Measurements from ENCODE around the gene GNG10.

- TF ChIP-seq ZEB2 (tag by site-specific recombination; IDR thresholded peaks at IDR 0.05) (no peak), CTCF (tag by site-specific recombination; IDR thresholded peaks at IDR 0.05) (no peak), ZFP3 (tag by site-specific recombination; IDR thresholded peaks at IDR 0.05; ENCODE audit: low read depth) (no peak), ZNF146 (tag by site-specific recombination; IDR thresholded peaks at IDR 0.05) (no peak), OVOL3 (tag by site-specific recombination; IDR thresholded peaks at IDR 0.05) (no peak)
Measured at GRCh38 chr9:111644195-111644772, 17.1 kb upstream of the GNG10 start.
